ENCODE data around the gene FECH. TPM values are rescaled to one million over a fixed set of nuclear protein-coding genes. Genes with fewer than 3 reads are reported as not detected.

Gene FECH
- total and polyA plus RNA-seq, 10 of the 15 experiments (the other 5 are each of a cell fraction or from before 2014, with no cell fraction given), result 9.9 to 50.0 (median 30.1) TPM

- no peak overlapping the region for H3K4me3 ChIP-seq
- no peak overlapping the region for H3K9ac ChIP-seq (ENCODE audit: control insufficient read depth, insufficient read depth, low read length)
- intact Hi-C loops (cut with micrococcal nuclease; ENCODE audit: unreplicated experiment) (no loop called here), in situ Hi-C loops (cut with MboI) (no loop called here)
- ChIA-PET SMC1A (ENCODE audit: uncharacterized antibody, unreplicated experiment) (no interaction called here), CTCF (no interaction called here), POLR2A (no interaction called here), RAD21 (ENCODE audit: unreplicated experiment) (no interaction called here)
- no peaks in the 10 kb centered on the region; a peak in 2 of 4 replicates for H3K27me3 ChIP-seq (replicated peaks in 1 of 2; ENCODE audit: control insufficient read depth in 2 of 2, insufficient read depth in 2 of 2, low read length in 1 of 2)
- no peaks in the 10 kb centered on the region for H3K9me3 ChIP-seq (replicated peaks; ENCODE audit: control insufficient read depth, insufficient read depth, low read length)
- H3K4me2 ChIP-seq (ENCODE audit: control insufficient read depth, insufficient read depth), result no peak overlapping the region
- no peaks in the 10 kb centered on the region for H3K36me3 ChIP-seq (ENCODE audit: control insufficient read depth in 2 of 2, insufficient read depth in 2 of 2, low read length in 1 of 2)
- H3K27ac ChIP-seq (ENCODE audit: control insufficient read depth, insufficient read depth), result no peak overlapping the region
- ATAC-seq (no peak), FAIRE-seq (no peak), DNase-seq (ENCODE audit: low read depth, low spot score) (no peak)
- 35% methylated on average over 5 of the region's 5 CpGs for WGBS (ENCODE audit: insufficient coverage, insufficient replicate concordance, low lambda C conversion rate, missing lambda C conversion rate)
- H4K20me1 ChIP-seq (ENCODE audit: control insufficient read depth, insufficient read depth), result no peaks in the 10 kb centered on the region
- H3K4me1 ChIP-seq (ENCODE audit: control insufficient read depth, insufficient read depth, low read length), result no peaks in the 10 kb centered on the region
- no peak for TF ChIP-seq DPF2 (IDR thresholded peaks at IDR 0.05)
- TF ChIP-seq SUPT20H (IDR thresholded peaks at IDR 0.05; ENCODE audit: borderline replicate concordance, control insufficient read depth, low read depth, low read length), result no peak
- TF ChIP-seq IRF4 (IDR thresholded peaks at IDR 0.05; ENCODE audit: low read depth, low read length), result no peak
- no peak for TF ChIP-seq SKIL (IDR thresholded peaks at IDR 0.05; ENCODE audit: low read depth, poor library complexity, severe bottlenecking)
- TF ChIP-seq E4F1 (IDR thresholded peaks at IDR 0.05; ENCODE audit: borderline replicate concordance, partially characterized antibody), result no peak
- TF ChIP-seq CHD2 (IDR thresholded peaks at IDR 0.05; ENCODE audit: borderline replicate concordance, low read depth, low read length), result no peak
- TF ChIP-seq RB1 (IDR thresholded peaks at IDR 0.05; ENCODE audit: borderline replicate concordance), result no peak
- TF ChIP-seq LARP7 (IDR thresholded peaks at IDR 0.05), result no peak
- no peak for TF ChIP-seq EP300 (IDR thresholded peaks at IDR 0.05; ENCODE audit: borderline replicate concordance in 1 of 2, control insufficient read depth in 1 of 2, low read depth in 2 of 2, low read length in 2 of 2)
- no peak for TF ChIP-seq ZBED1 (IDR thresholded peaks at IDR 0.05; ENCODE audit: borderline replicate concordance)
- TF ChIP-seq ZBTB33 (IDR thresholded peaks at IDR 0.05), result no peak
- TF ChIP-seq ZNF207 (IDR thresholded peaks at IDR 0.05; ENCODE audit: borderline replicate concordance), result no peak
- TF ChIP-seq HDAC2 (IDR thresholded peaks at IDR 0.05), result no peak
- no peak for TF ChIP-seq MTA2 (IDR thresholded peaks at IDR 0.05; ENCODE audit: low read depth)
- no peak for TF ChIP-seq ZSCAN29 (IDR thresholded peaks at IDR 0.05)
- TF ChIP-seq RCOR1 (conservative IDR thresholded peaks at IDR 0.05; ENCODE audit: low read depth, low read length), result no peak
- no peak for TF ChIP-seq KLF5 (IDR thresholded peaks at IDR 0.05; ENCODE audit: partially characterized antibody)
- no peak for TF ChIP-seq MXI1 (IDR thresholded peaks at IDR 0.05; ENCODE audit: low read depth, low read length)
- no peak for TF ChIP-seq TCF3 (IDR thresholded peaks at IDR 0.05; ENCODE audit: borderline replicate concordance, insufficient read depth, low read depth, low read length)
- no TSS peak for BruUV-seq (replicated peaks)
- no peak overlapping the region for H2AFZ ChIP-seq (ENCODE audit: control insufficient read depth, low read depth, low read length)
- H3K79me2 ChIP-seq (ENCODE audit: control insufficient read depth, insufficient read depth, low read length), result no peaks in the 10 kb centered on the region
Measured at GRCh38 chr18:57498682-57499256, 87.7 kb downstream of the FECH start.

All from GM12878 (cell line).